MM.1S (cell line): ENCODE data around the gene TIMM44.

Experiments
- EZH2 ChIP-seq: fragments of 300-600 bp; sonication (generic); optimal IDR thresholded peaks from 2 replicates; pipeline ENCODE3; 2017; ENCODE audit warnings: low read depth, mild to moderate bottlenecking, antibody characterized with exemption, low read length, mixed read lengths
- EZH2phosphoT487 ChIP-seq: fragments of 300-600 bp; sonication (generic); IDR thresholded peaks from 2 replicates; pipeline ENCODE4 v1.6.1; 2018; ENCODE audit warnings: antibody characterized with exemption, low read length
- TF ChIP-seq, protein P1 (sequence below): fragments of 300-600 bp; sonication (generic); IDR thresholded peaks from 2 replicates; pipeline ENCODE4 v1.5.1; 2016; ENCODE audit warnings: antibody characterized with exemption, low read length, mixed read lengths

DNA sequence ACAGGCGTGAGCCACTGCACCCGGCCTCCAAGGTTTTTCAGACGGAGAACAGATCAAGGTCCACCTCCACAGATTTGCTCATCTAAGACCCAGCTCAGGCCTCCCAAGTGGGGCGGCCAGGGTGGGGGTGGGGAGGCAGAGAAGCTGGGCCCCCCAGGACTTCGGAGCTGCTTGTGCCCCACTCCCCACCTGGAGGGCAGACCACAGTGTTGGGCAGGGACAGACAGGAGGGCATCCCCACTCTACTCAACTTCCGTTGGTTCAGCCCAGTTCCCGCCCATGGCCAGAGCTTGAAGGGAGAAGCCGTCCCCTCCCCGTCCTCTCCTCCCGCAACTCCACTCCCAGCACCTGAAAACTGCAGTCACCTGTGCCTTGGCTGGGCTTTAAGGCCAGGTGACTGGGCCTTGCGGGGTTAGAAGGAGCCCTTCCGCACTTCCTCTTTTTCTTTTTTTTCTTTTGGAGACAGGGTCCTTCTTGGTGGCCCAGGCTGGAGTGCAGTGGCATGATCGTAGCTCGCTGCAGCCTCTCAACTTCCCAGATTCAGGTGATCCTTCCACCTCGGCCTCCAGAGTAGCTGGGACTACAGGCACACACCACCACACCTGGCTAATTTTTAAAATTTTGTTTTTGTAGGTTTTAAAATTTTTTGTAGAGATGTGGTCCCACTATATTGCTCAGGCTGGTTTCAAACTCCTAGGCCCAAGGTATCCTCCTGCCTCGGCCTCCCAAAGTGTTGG, 55.9 kb downstream of the TIMM44 start:
- TF ChIP-seq, protein P1, sequence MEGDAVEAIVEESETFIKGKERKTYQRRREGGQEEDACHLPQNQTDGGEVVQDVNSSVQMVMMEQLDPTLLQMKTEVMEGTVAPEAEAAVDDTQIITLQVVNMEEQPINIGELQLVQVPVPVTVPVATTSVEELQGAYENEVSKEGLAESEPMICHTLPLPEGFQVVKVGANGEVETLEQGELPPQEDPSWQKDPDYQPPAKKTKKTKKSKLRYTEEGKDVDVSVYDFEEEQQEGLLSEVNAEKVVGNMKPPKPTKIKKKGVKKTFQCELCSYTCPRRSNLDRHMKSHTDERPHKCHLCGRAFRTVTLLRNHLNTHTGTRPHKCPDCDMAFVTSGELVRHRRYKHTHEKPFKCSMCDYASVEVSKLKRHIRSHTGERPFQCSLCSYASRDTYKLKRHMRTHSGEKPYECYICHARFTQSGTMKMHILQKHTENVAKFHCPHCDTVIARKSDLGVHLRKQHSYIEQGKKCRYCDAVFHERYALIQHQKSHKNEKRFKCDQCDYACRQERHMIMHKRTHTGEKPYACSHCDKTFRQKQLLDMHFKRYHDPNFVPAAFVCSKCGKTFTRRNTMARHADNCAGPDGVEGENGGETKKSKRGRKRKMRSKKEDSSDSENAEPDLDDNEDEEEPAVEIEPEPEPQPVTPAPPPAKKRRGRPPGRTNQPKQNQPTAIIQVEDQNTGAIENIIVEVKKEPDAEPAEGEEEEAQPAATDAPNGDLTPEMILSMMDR = no peak
- no peak for TF ChIP-seq EZH2
- TF ChIP-seq EZH2phosphoT487 = no peak
